IMR-90 (cell line): ENCODE results near the gene ATP11A. TPM values are rescaled to one million over a fixed set of nuclear protein-coding genes. Genes with fewer than 3 reads are reported as not detected.

Experiments used
- ATAC-seq: fragments of 200-7000 bp; cut with Tn5 transposase; 2 replicates; pipeline ENCODE4 v1.9.1; 2020; ENCODE audit warnings: low read depth, mild to moderate bottlenecking, moderate library complexity
- BruUV-seq: library from RNA; stranded (reverse); fragments of 400-500 nt; replicated peaks from 2 replicates; lab custom pipeline; 2021; lab: Mats Ljungman, UMichigan
- CTCF ChIA-PET: fragments of 300-600 bp; formaldehyde crosslinking; extraction: SDS; loops from one replicate; lab custom pipeline; 2021; ENCODE audit warnings: antibody characterized with exemption; lab: Yijun Ruan, JAX
- POLR2A ChIA-PET: fragments of 300-600 bp; sonication (Branson Sonifier 250); formaldehyde crosslinking; loops from one replicate; lab custom pipeline; 2022; ENCODE audit warnings: antibody characterized with exemption; ENCODE audit not compliant: unreplicated experiment; lab: Charles Lee
- DNase-seq: peaks from one replicate; pipeline ENCODE4 v3.0.0; 2013
- H2AFZ ChIP-seq: replicated peaks from 2 replicates; pipeline ENCODE3; 2013; ENCODE audit warnings: low read length, mild to moderate bottlenecking; ENCODE audit not compliant: poor library complexity
- H2AK5ac ChIP-seq: 2 replicates; pipeline ENCODE4 v1.6.1; 2013; ENCODE audit warnings: low read depth, low read length, inconsistent platforms
- H2AK9ac ChIP-seq: replicated peaks from 2 replicates; pipeline ENCODE3; 2013; ENCODE audit warnings: mild to moderate bottlenecking, low read depth, low read length, moderate library complexity; ENCODE audit not compliant: poor library complexity
- H2BK120ac ChIP-seq: 2 replicates; pipeline ENCODE4 v1.6.1; 2013; ENCODE audit warnings: low read depth, low read length, inconsistent platforms
- H2BK15ac ChIP-seq: 3 replicates; pipeline ENCODE4 v1.6.1; 2013; ENCODE audit warnings: low read depth, low read length, inconsistent platforms
- H2BK20ac ChIP-seq: 2 replicates; pipeline ENCODE4 v1.6.1; 2013; ENCODE audit warnings: low read depth, mild to moderate bottlenecking, inconsistent platforms, low read length, moderate library complexity
- H2BK5ac ChIP-seq: 2 replicates; pipeline ENCODE4 v1.6.1; 2013; ENCODE audit warnings: mild to moderate bottlenecking, low read depth, low read length, inconsistent platforms; ENCODE audit not compliant: poor library complexity, severe bottlenecking
- H3K14ac ChIP-seq: replicated peaks from 2 replicates; pipeline ENCODE4 v1.6.1; 2013; ENCODE audit warnings: low read depth, low read length, inconsistent platforms
- H3K18ac ChIP-seq: 2 replicates; pipeline ENCODE4 v1.6.1; 2013; ENCODE audit warnings: low read depth, low read length, control low read depth
- H3K23ac ChIP-seq: 2 replicates; pipeline ENCODE4 v1.6.1; 2013; ENCODE audit warnings: low read depth, low read length, inconsistent platforms
- H3K27ac ChIP-seq: 2 replicates; pipeline ENCODE4 v1.5.1; 2013; ENCODE audit warnings: mild to moderate bottlenecking, control low read depth, low read length; ENCODE audit not compliant: insufficient read depth
- H3K27me3 ChIP-seq: 2 replicates; pipeline ENCODE4 v1.6.1; 2013; ENCODE audit warnings: low read length; ENCODE audit not compliant: control insufficient read depth, insufficient read depth
- H3K36me3 ChIP-seq: 2 replicates; pipeline ENCODE4 v1.6.1; 2013; ENCODE audit warnings: low read length, mixed read lengths; ENCODE audit not compliant: control insufficient read depth, insufficient read depth
- H3K4ac ChIP-seq: 2 replicates; pipeline ENCODE4 v1.6.1; 2013; ENCODE audit warnings: low read depth, low read length, inconsistent platforms
- H3K4me1 ChIP-seq: 2 replicates; pipeline ENCODE4 v1.6.1; 2013; ENCODE audit warnings: low read length, mixed read lengths; ENCODE audit not compliant: control insufficient read depth, insufficient read depth
- H3K4me2 ChIP-seq: 2 replicates; pipeline ENCODE4 v1.6.1; 2013; ENCODE audit warnings: low read depth, mild to moderate bottlenecking, control low read depth, low read length, moderate library complexity
- H3K4me3 ChIP-seq: 2 replicates; pipeline ENCODE4 v1.5.1; 2013; ENCODE audit warnings: low read depth, mild to moderate bottlenecking, control low read depth, low read length, moderate library complexity; ENCODE audit not compliant: insufficient read depth
- H3K56ac ChIP-seq: 2 replicates; pipeline ENCODE4 v1.6.1; 2013; ENCODE audit warnings: low read length, inconsistent platforms; ENCODE audit not compliant: insufficient read depth; ENCODE audit errors: extremely low read depth
- H3K79me1 ChIP-seq, 2 experiments: 2 replicates each; pipeline ENCODE4 v1.6.1; 2013; ENCODE audit warnings: low read length in 2 of 2, inconsistent platforms in 1 of 2, low read depth in 1 of 2
- H3K9ac ChIP-seq: 2 replicates; pipeline ENCODE4 v1.6.1; 2013; ENCODE audit warnings: low read depth, low read length, control low read depth
- H3K9me1 ChIP-seq: 2 replicates; pipeline ENCODE4 v1.6.1; 2013; ENCODE audit warnings: low read length, inconsistent platforms; ENCODE audit not compliant: insufficient read depth
- H3K9me3 ChIP-seq: 2 replicates; pipeline ENCODE4 v1.6.1; 2013; ENCODE audit warnings: low read length; ENCODE audit not compliant: control insufficient read depth, insufficient read depth
- H4K20me1 ChIP-seq: 2 replicates; pipeline ENCODE4 v1.6.1; 2013; ENCODE audit warnings: low read length, inconsistent platforms; ENCODE audit not compliant: insufficient read depth
- H4K5ac ChIP-seq: 2 replicates; pipeline ENCODE4 v1.6.1; 2013; ENCODE audit warnings: mild to moderate bottlenecking, low read depth, low read length, control low read depth
- H4K8ac ChIP-seq, 2 experiments: 2 replicates each; pipeline ENCODE4 v1.6.1; 2013; ENCODE audit warnings: low read depth in 2 of 2, low read length in 2 of 2, control low read depth in 1 of 2, inconsistent platforms in 1 of 2
- H4K91ac ChIP-seq: 2 replicates; pipeline ENCODE4 v1.6.1; 2013; ENCODE audit warnings: low read depth, low read length, inconsistent platforms; ENCODE audit not compliant: insufficient read depth
- BHLHE40 ChIP-seq: fragments of 150-350 bp; IDR thresholded peaks from 2 replicates; pipeline ENCODE4 v1.6.1; 2016; ENCODE audit warnings: mild to moderate bottlenecking, low read depth, low read length
- CEBPB ChIP-seq: IDR thresholded peaks from 2 replicates; pipeline ENCODE4 v1.6.1; 2012; ENCODE audit warnings: low read depth, low read length, improper control_type of control experiment
- FOS ChIP-seq: fragments of 150-350 bp; IDR thresholded peaks from 2 replicates; pipeline ENCODE4 v1.6.1; 2016; ENCODE audit warnings: low read depth, low read length
- MAZ ChIP-seq: IDR thresholded peaks from 2 replicates; pipeline ENCODE4 v1.6.1; 2012; ENCODE audit warnings: low read depth, mild to moderate bottlenecking, low read length, improper control_type of control experiment, moderate library complexity, borderline replicate concordance
- POLR2A ChIP-seq: IDR thresholded peaks from 2 replicates; pipeline ENCODE4 v1.6.1; 2012; ENCODE audit warnings: mild to moderate bottlenecking, low read depth, low read length
- WGBS, 2 experiments: methylation state at CpG; one replicate each; pipeline versions ENCODE4 v1.1.5 to v1.1.7; 2013; ENCODE audit warnings: missing lambda C conversion rate in 2 of 2; ENCODE audit not compliant: insufficient read length in 1 of 2; ENCODE audit errors: extremely low coverage in 2 of 2; 5-methylcytosine and 5-hydroxymethylcytosine counted together
- dilution Hi-C: fragments of 300-500 bp; cut with HindIII; formaldehyde crosslinking; loops from one replicate; pipeline ENCODE4 v1.14.3; 2018; ENCODE audit warnings: low sequenced_read_pairs; ENCODE audit not compliant: unreplicated experiment
- in situ Hi-C: fragments of 300-500 bp; cut with MboI; formaldehyde crosslinking; loops from 3 replicates; pipeline ENCODE4 v1.14.3; 2019; ENCODE audit warnings: low sequenced_read_pairs, inconsistent platforms, mixed read lengths
- intact Hi-C: fragments of 100-400 bp; cut with micrococcal nuclease; formaldehyde crosslinking; loops from 2 replicates; pipeline ENCODE4 v1.10.0; 2022
- polyA plus RNA-seq, 3 experiments: library from polyadenylated mRNA; depleted of rRNA; stranded (reverse); fragments of >200 nt; gene quantifications; 2 replicates each; pipeline ENCODE4 v1.2.3, GENCODE V29; 2012; ENCODE audit warnings: low replicate concordance in 1 of 3
- total RNA-seq: library from RNA; depleted of rRNA; stranded (reverse); fragments of >200 nt; gene quantifications from 2 replicates; pipeline ENCODE4 v1.2.3, GENCODE V29; 2012
- TF ChIP-seq, protein P1 (sequence below): fragments of 150-350 bp; IDR thresholded peaks from 2 replicates; pipeline ENCODE4 v1.6.1; 2016; ENCODE audit warnings: low read depth, mild to moderate bottlenecking, low read length, moderate library complexity, borderline replicate concordance

The ATP11A gene
- total and polyA plus RNA-seq, 2 of the 4 experiments (the other 2 are of a cell fraction), result 8.4 to 12.0 TPM

DNA sequence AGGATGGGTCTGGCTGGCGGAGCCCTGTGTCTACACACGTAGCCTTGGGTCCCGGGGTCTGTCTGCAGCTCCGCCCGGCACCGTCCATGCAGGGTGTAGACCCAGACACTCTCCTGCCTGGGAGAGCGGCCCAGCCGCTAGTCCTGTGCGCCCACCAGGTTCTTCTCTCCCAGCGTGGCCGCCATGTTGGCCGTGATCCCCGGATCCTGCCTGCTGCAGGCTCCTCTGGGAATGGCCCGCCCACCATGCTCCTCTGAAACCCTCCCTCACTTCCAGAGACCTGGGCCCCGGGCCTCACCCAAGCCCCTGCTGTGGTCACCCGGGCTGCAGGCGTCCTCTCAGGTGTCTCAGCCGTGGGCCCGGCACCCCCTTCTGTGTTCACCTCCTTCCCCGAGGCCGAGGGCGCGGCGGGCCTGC lies 221.5 kb downstream of the ATP11A start:
- Histone ChIP-seq H2AK9ac (no peak overlapping the region), H2AK5ac (no peak overlapping the region), H3K4me2 (no peak overlapping the region), H2BK120ac (no peak overlapping the region), H3K4me1 (no peaks in the 10 kb centered on the region), H2BK15ac (no peak overlapping the region), H3K4ac (no peak overlapping the region), H2BK20ac (no peak overlapping the region), H3K23ac (no peak overlapping the region), H3K56ac (no peak overlapping the region), H3K18ac (no peak overlapping the region), H2BK5ac (no peak overlapping the region), H3K36me3 (no peaks in the 10 kb centered on the region), H3K79me1 (no peaks in the 10 kb centered on the region), H3K27me3 (peaks cover 65% of the 10 kb centered on the region), H3K4me3 (no peak overlapping the region), H3K9me1 (no peaks in the 10 kb centered on the region), H3K9me3 (0 out of 2 replicates have a peak, but pooled peaks cover 2% of the 10 kb centered on the region), H4K20me1 (no peaks in the 10 kb centered on the region), H2AFZ (no peak overlapping the region), H3K27ac (no peak overlapping the region), H3K9ac (no peak overlapping the region), H4K5ac (no peak overlapping the region), H4K8ac (no peak overlapping the region), H3K14ac (no peak overlapping the region), H4K91ac (no peak overlapping the region)
- BruUV-seq, result no TSS peak
- ATAC-seq (no peak), DNase-seq (no peak)
- dilution Hi-C loops, result no loop called here
- intact Hi-C loops, result no loop called here
- WGBS, 2 experiments, result 85% methylated on average over 9 of the region's 24 CpGs; no CpG with 5 or more reads in 1 of the 2 experiments
- in situ Hi-C loops, result no loop called here
- CTCF ChIA-PET, result no interaction called here
- POLR2A ChIA-PET, result no interaction called here
- no peak for TF ChIP-seq MAZ
- TF ChIP-seq BHLHE40, result no peak
- TF ChIP-seq, protein P1, sequence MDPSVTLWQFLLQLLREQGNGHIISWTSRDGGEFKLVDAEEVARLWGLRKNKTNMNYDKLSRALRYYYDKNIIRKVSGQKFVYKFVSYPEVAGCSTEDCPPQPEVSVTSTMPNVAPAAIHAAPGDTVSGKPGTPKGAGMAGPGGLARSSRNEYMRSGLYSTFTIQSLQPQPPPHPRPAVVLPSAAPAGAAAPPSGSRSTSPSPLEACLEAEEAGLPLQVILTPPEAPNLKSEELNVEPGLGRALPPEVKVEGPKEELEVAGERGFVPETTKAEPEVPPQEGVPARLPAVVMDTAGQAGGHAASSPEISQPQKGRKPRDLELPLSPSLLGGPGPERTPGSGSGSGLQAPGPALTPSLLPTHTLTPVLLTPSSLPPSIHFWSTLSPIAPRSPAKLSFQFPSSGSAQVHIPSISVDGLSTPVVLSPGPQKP, result no peak
- TF ChIP-seq FOS, result no peak
- no peak for TF ChIP-seq CEBPB
- no peak for TF ChIP-seq POLR2A
